GM23338 (cell line): ENCODE results near the gene FTCDNL1. TPM values are rescaled to one million over a fixed set of nuclear protein-coding genes. Genes with fewer than 3 reads are reported as not detected.

ENCODE experiments used
- ATAC-seq: fragments of 200-7000 bp; cut with Tn5 transposase; 3 replicates; pipeline ENCODE4 v1.9.1; 2020
- DNase-seq: peaks from one replicate; pipeline ENCODE4 v3.0.0-alpha.2; 2015; ENCODE audit warnings: low spot score
- H2AFZ ChIP-seq: fragments of 200-600 bp; sonication (generic); 2 replicates; pipeline ENCODE4 v1.8.0; 2016; ENCODE audit warnings: antibody characterized with exemption, mild to moderate bottlenecking, moderate library complexity
- H3F3A ChIP-seq: fragments of 200-600 bp; sonication (generic); replicated peaks from 2 replicates; pipeline ENCODE4 v1.8.0; 2017; ENCODE audit warnings: antibody characterized with exemption, mixed run types, low read depth
- H3K27ac ChIP-seq: fragments of 200-600 bp; sonication (generic); 2 replicates; pipeline ENCODE4 v1.6.1; 2016; ENCODE audit warnings: low read depth
- H3K27me3 ChIP-seq: fragments of 200-600 bp; sonication (generic); 2 replicates; pipeline ENCODE4 v1.8.0; 2016; ENCODE audit warnings: mild to moderate bottlenecking, mixed run types, moderate library complexity; ENCODE audit not compliant: insufficient read depth
- H3K36me3 ChIP-seq: fragments of 200-600 bp; sonication (generic); 2 replicates; pipeline ENCODE4 v1.8.0; 2016; ENCODE audit warnings: mild to moderate bottlenecking; ENCODE audit not compliant: insufficient read depth
- H3K4me1 ChIP-seq: fragments of 200-600 bp; sonication (generic); 2 replicates; pipeline ENCODE4 v1.8.0; 2016; ENCODE audit warnings: mild to moderate bottlenecking, moderate library complexity; ENCODE audit not compliant: insufficient read depth
- H3K4me2 ChIP-seq: fragments of 200-600 bp; sonication (generic); 2 replicates; pipeline ENCODE4 v1.7.1; 2017; ENCODE audit warnings: mixed run types
- H3K4me3 ChIP-seq: fragments of 200-600 bp; sonication (generic); 2 replicates; pipeline ENCODE4 v1.6.1; 2016; ENCODE audit warnings: mixed run types
- H3K79me2 ChIP-seq: fragments of 200-600 bp; sonication (generic); replicated peaks from 2 replicates; pipeline ENCODE4 v1.8.0; 2017; ENCODE audit warnings: mild to moderate bottlenecking; ENCODE audit not compliant: insufficient read depth
- H3K9me2 ChIP-seq: fragments of 200-600 bp; sonication (generic); 2 replicates; pipeline ENCODE4 v1.8.0; 2017; ENCODE audit not compliant: insufficient read depth
- H4K20me1 ChIP-seq: fragments of 200-600 bp; sonication (generic); replicated peaks from 2 replicates; pipeline ENCODE4 v1.8.0; 2017; ENCODE audit warnings: mild to moderate bottlenecking; ENCODE audit not compliant: insufficient read depth
- H3K27ac Mint-ChIP-seq: 2 replicates; pipeline ENCODE4 v1.8.0; 2020; ENCODE audit warnings: inconsistent platforms, mild to moderate bottlenecking, moderate library complexity, mixed read lengths
- H3K27me3 Mint-ChIP-seq: 3 replicates; pipeline ENCODE4 v1.8.0; 2022; ENCODE audit warnings: low read depth, mild to moderate bottlenecking, moderate library complexity, mixed read lengths, inconsistent platforms; ENCODE audit not compliant: insufficient read depth, poor library complexity
- H3K36me3 Mint-ChIP-seq: 3 replicates; pipeline ENCODE4 v1.8.0; 2021; ENCODE audit warnings: low read depth, mild to moderate bottlenecking, inconsistent platforms, moderate library complexity, mixed read lengths
- H3K4me1 Mint-ChIP-seq: 3 replicates; pipeline ENCODE4 v1.8.0; 2020; ENCODE audit warnings: mild to moderate bottlenecking, inconsistent platforms, mixed read lengths
- H3K4me3 Mint-ChIP-seq: 3 replicates; pipeline ENCODE4 v1.8.0; 2021; ENCODE audit warnings: moderate library complexity, mild to moderate bottlenecking, inconsistent platforms, mixed read lengths
- H3K9me3 Mint-ChIP-seq: 3 replicates; pipeline ENCODE4 v1.8.0; 2020; ENCODE audit warnings: moderate library complexity, mild to moderate bottlenecking, inconsistent platforms, mixed read lengths
- CREB1 ChIP-seq: fragments of 250-450 bp; sonication (Bioruptor Pico); IDR thresholded peaks from 2 replicates; pipeline ENCODE4 v1.5.0; 2020; ENCODE audit warnings: low read depth, mild to moderate bottlenecking, moderate library complexity
- EZH2 ChIP-seq: fragments of 200-600 bp; sonication (generic); IDR thresholded peaks from one replicate; pipeline ENCODE4 v1.8.0; 2017; ENCODE audit warnings: antibody characterized with exemption, mild to moderate bottlenecking, low read depth; ENCODE audit not compliant: unreplicated experiment
- EZH2phosphoT487 ChIP-seq: fragments of 200-600 bp; sonication (generic); IDR thresholded peaks from one replicate; pipeline ENCODE4 v1.8.1; 2018; ENCODE audit warnings: antibody characterized with exemption; ENCODE audit not compliant: unreplicated experiment
- POLR2AphosphoS5 ChIP-seq: IDR thresholded peaks from 2 replicates; pipeline ENCODE4 v1.6.1; 2016; ENCODE audit warnings: antibody characterized with exemption, low read depth
- REST ChIP-seq: IDR thresholded peaks from one replicate; pipeline ENCODE4 v1.6.1; 2018; ENCODE audit warnings: antibody characterized with exemption; ENCODE audit not compliant: unreplicated experiment
- STAT1 ChIP-seq: IDR thresholded peaks from one replicate; pipeline ENCODE4 v1.6.1; 2016; ENCODE audit warnings: antibody characterized with exemption; ENCODE audit not compliant: unreplicated experiment
- ZNF114 ChIP-seq: fragments of 250-450 bp; sonication (Bioruptor Pico); IDR thresholded peaks from 2 replicates; pipeline ENCODE4 v1.5.0; 2020; ENCODE audit warnings: mild to moderate bottlenecking, moderate library complexity
- ZNF462 ChIP-seq: fragments of 250-450 bp; sonication (Bioruptor Pico); IDR thresholded peaks from 2 replicates; pipeline ENCODE4 v1.5.0; 2020; ENCODE audit warnings: mild to moderate bottlenecking, moderate library complexity
- polyA plus RNA-seq: library from polyadenylated mRNA; unstranded; fragments of >200 nt; fragmentation: Nextera tagmentation; extraction: Ambion mirVana; gene quantifications from 2 replicates; pipeline ENCODE4 v1.2.1, GENCODE V29; 2016
- total RNA-seq: library from RNA; depleted of rRNA; stranded (reverse); fragments of >200 nt; shearing (Covaris generic); gene quantifications from 2 replicates; pipeline ENCODE4 v1.2.3, GENCODE V29; 2014
- TF ChIP-seq, protein P1 (sequence below), 2 experiments: fragments of 200-600 bp in 1 of 2; sonication (generic) in 1 of 2; conservative IDR thresholded peaks; 2 replicates each; pipeline versions ENCODE4 v1.5.1 to v1.6.1; 2016 to 2017; ENCODE audit warnings: antibody characterized with exemption in 2 of 2, low read depth in 2 of 2, mild to moderate bottlenecking in 2 of 2, moderate library complexity in 1 of 2

FTCDNL1 gene
- total and polyA plus RNA-seq, 2 experiments from 2014 or later = 1.7 to 2.0 TPM

DNA sequence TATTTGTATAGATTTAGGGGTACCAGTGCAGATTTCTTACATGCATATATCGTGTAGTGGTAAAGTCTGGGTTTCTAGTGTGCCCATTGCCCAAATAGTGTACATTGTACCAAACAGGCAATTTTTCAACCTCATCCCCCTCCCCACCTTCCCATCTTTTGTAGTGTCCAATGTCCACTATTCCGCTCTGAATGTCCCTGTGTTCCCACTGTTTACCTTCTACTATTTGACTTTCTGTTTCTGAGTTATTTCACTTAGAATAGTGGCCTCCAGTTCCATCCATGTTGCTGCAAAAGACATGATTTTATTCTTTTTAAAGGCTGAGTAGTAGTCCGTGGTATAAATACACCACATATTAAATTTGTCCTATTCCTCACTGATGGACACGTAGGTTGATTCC lies 132.9 kb downstream of the FTCDNL1 start:
- no peak overlapping the region for H3K4me3 Mint-ChIP-seq
- no peak overlapping the region for H3K4me3 ChIP-seq
- no peaks in the 10 kb centered on the region for H3F3A ChIP-seq
- no peak overlapping the region for H3K27ac ChIP-seq
- no peak overlapping the region for H2AFZ ChIP-seq
- no peaks in the 10 kb centered on the region for H4K20me1 ChIP-seq
- DNase-seq (no peak), ATAC-seq (no peak)
- no peaks in the 10 kb centered on the region for H3K36me3 ChIP-seq
- no peaks in the 10 kb centered on the region for H3K27me3 ChIP-seq
- H3K79me2 ChIP-seq = no peaks in the 10 kb centered on the region
- TF ChIP-seq REST = no peak
- no peak for TF ChIP-seq CREB1 (CRISPR knock-in tag)
- no peak for TF ChIP-seq EZH2phosphoT487
- no peak for TF ChIP-seq EZH2
- TF ChIP-seq STAT1 = no peak
- TF ChIP-seq POLR2AphosphoS5 = no peak
- TF ChIP-seq, protein P1, sequence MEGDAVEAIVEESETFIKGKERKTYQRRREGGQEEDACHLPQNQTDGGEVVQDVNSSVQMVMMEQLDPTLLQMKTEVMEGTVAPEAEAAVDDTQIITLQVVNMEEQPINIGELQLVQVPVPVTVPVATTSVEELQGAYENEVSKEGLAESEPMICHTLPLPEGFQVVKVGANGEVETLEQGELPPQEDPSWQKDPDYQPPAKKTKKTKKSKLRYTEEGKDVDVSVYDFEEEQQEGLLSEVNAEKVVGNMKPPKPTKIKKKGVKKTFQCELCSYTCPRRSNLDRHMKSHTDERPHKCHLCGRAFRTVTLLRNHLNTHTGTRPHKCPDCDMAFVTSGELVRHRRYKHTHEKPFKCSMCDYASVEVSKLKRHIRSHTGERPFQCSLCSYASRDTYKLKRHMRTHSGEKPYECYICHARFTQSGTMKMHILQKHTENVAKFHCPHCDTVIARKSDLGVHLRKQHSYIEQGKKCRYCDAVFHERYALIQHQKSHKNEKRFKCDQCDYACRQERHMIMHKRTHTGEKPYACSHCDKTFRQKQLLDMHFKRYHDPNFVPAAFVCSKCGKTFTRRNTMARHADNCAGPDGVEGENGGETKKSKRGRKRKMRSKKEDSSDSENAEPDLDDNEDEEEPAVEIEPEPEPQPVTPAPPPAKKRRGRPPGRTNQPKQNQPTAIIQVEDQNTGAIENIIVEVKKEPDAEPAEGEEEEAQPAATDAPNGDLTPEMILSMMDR (conservative IDR thresholded peaks at IDR 0.05; ENCODE audit: low read depth in 2 of 2) = no peak
- TF ChIP-seq ZNF114 (CRISPR knock-in tag) = no peak
- no peak for TF ChIP-seq ZNF462 (CRISPR knock-in tag)
- H3K9me3 Mint-ChIP-seq = no peaks in the 10 kb centered on the region
- H3K9me2 ChIP-seq = no peaks in the 10 kb centered on the region
- H3K4me1 ChIP-seq = no peaks in the 10 kb centered on the region
- H3K27me3 Mint-ChIP-seq = peaks cover 4% of the 10 kb centered on the region
- no peak overlapping the region for H3K27ac Mint-ChIP-seq
- no peak overlapping the region for H3K4me2 ChIP-seq
- H3K4me1 Mint-ChIP-seq = peaks cover 8% of the 10 kb centered on the region; the same call in 1 of the 3 replicates
- no peaks in the 10 kb centered on the region for H3K36me3 Mint-ChIP-seq
